CD4-positive, alpha-beta T cell treated with Interleukin-21 for 1 hour (primary cell): Measurements from ENCODE around the gene BTN1A1.
"Not testable (repeated sequence)": the region's sequence is repeated elsewhere in the genome, so short reads cannot be mapped to it uniquely, and the experiment has no call there.

Experiments used
- DNase-seq: peaks from one replicate; pipeline ENCODE4 v3.0.0-alpha.2; 2020

The BTN1A1 gene

DNA sequence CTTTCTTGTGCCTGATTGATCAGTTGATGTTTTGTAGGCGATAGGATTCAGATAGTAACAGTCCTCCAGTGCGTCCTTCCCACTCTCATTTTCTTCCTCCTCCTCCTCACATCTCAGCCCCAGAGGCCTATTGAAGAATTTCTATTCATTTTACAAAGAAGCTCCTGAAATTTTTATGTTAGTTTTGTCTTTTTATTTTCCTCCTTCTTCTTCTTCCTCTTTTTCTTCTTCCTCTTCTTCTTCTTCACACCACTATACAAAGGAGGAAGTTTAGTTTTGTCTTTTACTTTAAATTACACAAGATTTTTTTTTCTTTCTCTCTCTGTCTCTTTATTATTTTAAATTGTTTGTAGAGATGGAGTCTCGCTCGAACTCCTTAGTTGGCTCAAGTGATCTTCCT, 23.2 kb upstream of the BTN1A1 start:
- DNase-seq, result no peak

DNA sequence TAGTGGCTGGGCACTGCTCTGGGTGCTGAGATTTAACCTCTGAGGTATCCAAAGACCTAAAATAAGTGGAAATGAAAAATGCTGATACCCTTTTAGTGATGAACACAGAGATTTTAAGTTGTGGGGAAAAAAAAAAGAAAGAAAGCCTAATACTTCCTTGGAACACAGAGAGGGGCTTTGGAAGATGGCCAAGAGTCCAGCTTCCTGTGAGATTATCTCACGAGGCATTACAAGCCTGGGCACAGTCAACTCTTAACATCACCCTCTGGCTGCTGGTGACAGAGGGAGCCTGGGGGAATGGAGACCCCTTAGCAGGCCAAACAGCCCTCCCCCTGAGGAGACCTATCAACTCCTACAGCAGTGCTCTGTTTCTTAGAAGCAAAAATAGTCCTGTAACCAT, 22.7 kb upstream of the BTN1A1 start:
- no peak for DNase-seq

DNA sequence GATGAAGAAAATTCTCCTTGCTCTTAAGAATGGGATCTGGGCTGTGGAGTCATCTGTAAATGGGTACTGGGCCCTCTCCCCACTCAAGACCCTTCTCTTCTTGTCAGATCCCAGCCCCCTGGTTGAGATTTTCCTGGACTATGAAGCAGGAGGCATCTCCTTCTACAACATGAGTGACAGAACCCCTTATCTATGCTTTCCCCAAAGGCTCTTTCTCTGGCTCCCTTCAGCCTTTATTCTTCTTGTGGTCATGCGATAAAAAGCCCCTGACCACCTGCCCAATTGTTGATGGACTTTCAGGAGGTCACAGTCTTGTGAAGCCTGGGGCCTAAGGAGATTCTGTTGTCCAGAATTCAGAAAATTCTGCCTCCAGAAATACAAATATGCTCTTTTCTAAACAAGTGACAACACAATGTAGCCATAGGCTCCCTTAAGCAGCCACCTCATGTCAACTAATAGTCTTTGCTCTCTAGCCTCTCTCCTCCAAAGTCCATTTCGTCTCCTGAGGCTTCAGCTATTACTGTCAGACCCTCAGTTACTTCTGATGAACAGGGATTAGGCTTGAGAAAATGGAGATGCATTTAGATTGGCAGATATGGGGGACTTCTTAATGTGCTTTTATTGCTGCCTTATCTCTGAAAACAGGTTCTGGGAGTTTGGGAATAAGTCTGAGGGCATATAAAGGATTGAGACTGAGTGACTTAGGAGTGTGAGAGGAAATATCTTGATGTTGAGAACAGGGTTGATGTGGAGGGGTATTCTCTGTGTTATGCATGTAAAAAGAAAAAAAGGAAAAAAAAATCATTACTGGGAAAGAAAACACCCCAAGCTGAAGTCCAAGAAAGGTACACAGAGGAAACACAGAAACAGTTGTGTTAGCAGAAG, 21.8 kb upstream of the BTN1A1 start:
- DNase-seq, result no peak

DNA sequence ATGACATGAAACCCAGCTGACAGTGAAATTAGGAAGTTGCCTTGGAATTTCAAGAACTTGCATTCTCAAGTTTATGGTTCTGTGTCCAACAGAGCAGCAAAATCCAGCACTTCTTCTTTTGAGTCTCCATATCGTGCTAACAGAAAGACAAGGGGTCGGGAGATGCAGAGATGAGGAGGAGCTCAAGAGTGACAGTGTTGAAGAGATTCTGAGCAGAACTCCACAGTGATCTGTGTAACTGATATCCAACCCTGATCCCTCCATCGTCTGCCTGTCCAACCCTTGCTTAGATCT, 21.2 kb upstream of the BTN1A1 start:
- DNase-seq, result no peak

DNA sequence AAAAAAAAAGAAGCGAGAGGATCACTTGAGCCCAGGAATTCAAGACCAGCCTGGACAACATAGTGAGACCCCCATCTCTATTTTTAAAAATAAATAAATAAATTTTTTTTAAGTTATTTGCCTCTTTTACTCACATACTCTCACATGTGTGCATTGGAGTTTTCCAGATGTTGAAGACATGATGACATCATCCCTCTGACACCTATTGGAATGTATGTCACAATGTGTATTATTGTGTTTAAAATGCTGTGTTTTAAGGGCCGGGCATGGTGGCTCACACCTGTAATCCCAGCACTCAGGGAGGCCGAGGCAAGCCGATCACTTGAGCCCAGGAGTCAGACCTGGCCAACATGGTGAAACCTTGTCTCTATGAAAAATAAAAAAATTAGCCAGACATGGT, 17.8 kb upstream of the BTN1A1 start:
- DNase-seq, result no peak

DNA sequence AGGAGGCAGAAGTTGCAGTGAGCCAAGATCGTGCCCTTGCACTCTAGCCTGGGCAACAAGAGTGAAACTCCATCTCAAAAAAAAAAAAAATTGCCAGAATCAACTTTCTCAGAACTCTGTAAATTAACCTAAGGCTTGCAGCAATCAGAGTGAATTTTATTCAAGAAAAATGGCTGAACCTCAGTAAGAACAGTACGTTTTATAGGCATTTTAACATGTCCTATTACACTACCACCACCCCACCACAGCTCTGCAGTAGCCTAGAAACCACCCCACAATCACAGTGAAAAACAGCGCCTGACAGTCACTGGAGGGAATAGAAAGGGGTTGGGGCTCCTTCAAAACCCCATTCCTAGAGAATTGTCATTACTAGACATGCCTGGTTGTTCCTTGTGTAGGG, 16.4 kb upstream of the BTN1A1 start:
- no peak for DNase-seq

DNA sequence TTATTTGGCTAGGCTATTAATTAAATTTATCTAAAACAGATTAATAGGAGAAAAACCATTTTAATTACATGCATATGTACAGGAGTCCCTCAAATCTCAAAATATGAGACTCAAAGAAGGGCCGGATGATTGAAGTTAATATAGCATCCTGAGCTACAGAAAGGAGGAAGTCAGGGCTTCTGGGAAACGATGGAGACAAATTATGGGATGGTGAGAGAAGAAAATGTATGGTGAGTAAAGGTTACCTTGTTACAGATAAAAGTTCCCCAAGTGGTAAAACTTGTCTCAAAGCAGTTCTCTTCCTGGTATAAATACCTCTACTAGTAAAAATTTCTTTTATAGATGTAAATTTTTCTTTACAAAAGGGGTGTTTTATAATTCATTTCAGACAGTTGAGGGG, 15.9 kb upstream of the BTN1A1 start:
- no peak for DNase-seq

DNA sequence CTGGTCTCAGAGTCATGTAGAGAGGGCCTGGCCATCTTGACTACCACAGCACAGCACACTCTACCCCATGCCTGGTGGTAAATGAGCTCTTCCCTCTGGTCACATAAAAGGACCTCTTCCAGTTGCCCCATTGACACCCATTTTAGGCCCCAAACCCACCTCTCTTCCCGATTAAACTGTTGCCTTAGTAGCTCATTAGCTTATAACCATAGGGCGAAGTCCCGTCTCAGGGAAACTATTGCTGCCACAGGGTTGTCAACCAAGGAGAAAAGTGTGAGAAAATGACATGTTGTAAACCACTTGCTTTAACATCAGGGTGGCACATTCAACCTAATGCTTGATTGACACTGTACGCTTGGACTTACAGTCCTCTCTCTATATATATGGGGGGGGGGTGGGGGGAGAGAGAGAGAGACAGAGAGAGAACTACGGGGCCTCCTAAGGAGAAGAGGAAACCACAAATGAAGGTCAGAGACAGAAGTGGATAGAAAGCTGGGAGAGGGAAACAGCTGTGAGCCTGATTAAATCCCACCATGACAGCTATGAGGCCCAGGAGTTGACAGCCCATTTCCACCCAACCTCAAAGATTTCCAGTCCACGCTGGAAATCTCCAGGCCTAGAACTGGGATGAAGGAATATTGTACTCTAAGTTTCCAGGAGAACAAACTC, 14.9 kb upstream of the BTN1A1 start:
- no peak for DNase-seq

DNA sequence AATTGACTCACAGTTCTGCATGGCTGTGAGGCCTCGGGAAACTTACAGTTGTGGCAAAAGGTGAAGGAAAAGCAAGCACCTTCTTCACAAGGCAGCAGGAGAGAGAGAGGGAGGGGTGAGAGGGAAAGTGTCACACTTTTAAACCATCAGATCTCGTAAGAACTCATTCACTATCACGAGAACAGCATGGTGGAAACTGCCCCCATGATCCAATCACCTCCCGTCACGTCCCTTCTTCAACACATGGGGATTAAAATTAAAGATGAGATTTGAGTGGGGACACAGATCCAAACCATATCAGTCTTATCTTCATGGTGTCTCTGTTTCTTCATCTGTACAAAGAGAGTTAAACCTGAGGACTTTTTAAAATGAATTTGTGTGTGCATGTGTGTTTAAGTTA, 13.7 kb upstream of the BTN1A1 start:
- no peak for DNase-seq

DNA sequence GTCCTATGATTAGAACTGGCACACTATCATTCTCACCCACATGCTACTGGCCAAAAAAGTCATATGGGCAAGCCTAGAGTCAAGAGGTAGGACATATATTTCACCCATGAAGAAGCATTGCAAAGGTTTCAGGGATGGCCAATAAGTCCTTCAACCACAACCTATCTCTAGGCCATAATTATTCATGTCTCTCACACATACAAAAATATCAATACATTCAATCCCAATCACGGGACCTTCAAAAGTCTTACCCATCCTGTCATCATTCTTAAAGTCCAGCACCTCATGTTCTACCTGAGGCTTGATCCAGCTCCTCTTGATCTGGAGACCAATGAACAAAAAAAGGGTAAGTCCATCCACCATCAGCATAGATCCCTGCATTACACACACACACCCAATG, 12.6 kb upstream of the BTN1A1 start:
- no peak for DNase-seq

DNA sequence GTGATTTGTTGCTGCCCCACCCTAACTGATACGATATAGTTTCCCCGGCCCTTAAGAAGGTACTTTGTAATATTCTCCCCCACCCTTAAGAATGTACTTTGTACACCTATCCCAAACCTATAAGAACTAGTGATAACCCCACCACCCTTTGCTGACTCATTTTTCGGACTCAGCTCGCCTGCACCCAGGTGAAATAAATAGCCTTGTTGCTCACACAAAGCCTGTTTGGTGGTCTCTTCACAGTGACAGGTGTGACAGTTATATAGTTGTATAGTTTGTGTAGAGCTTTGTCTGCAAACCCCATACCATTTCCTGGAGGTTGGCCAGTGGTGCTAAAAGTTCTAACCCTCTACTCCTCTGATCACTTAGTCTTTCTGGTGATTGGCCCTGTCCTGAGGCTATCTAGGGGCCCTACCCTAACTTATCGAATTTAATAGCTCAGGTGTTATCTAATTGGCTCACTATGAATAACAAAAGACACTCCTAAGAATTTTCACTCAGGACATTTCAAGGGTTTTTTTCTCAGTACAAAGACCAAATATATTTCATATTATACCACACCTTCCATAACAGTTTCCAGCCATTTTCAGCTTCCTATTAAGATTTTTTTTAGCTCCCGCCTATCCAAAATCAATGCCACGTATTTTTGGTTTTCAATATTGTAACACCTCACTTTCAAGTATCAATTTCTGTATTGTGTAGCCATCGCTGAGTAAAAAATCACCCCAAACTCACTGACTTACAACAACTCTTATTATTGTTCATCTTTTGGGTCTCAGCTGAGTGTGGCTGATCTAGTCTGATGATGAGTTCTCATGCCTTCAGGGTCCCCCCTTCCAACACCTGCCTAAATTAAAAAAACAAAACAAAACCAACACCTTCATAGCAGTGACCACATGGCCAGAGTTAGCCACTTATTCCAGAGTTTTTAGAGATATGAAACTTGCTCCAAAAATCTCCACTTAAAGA, 9.8 kb upstream of the BTN1A1 start:
- no peak for DNase-seq

DNA sequence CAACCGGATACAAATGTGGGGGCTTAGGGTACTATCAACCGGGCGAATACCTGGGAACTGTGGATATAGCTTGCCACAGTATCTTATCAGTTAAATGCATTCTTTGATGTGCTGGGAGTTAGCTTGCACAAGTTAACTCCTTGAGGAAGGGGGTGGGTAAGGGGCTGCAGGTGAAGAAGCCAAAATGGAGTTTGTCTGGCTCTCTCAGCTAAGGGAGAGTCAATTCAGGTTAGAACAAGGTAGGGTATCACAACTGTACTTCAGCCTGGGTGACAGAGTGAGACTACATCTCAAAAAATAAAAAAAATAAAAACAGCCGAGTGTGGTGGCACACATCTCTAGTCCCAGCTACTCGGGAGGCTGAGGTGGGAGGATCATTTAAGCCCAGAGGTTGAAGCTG, 8.5 kb upstream of the BTN1A1 start:
- no peak for DNase-seq

DNA sequence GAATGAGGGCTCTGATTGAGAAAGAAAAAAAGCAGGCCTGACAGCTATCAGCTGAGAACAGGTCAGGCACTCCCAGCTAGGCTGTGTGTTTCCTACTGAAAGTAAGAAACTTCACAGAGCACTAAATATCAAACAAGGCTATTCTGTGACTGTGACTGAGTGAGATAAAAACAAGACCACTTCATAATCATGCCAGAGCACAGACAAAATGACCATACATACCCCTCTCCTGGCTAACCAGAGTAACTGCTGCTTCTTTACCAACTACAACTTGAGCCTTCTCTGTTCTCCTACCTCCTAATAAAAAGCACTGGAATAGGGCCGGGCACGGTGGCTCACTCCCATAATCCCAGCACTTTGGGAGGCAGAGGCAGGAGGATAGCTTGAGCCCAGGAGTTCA, 6.8 kb upstream of the BTN1A1 start:
- peak; percentile 21 for DNase-seq

DNA sequence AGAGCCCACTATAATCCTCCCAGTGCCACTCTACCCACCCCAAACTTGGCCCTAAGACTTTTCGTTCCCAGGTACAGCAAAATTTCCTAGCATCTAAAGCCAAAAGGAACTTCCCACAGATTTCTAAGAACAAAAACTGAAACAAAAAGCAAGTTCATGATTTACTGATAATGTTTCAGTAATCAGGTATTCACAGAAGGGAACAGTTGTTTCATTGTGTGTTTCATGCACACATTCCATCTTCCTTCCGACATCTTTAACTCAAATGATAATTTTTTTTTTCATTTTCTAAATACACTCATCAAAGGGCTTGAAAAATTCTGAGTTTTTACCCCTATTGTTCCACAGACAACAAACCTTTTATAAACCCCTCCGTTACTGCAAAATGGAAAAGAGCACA, 6.0 kb upstream of the BTN1A1 start:
- DNase-seq, result no peak

DNA sequence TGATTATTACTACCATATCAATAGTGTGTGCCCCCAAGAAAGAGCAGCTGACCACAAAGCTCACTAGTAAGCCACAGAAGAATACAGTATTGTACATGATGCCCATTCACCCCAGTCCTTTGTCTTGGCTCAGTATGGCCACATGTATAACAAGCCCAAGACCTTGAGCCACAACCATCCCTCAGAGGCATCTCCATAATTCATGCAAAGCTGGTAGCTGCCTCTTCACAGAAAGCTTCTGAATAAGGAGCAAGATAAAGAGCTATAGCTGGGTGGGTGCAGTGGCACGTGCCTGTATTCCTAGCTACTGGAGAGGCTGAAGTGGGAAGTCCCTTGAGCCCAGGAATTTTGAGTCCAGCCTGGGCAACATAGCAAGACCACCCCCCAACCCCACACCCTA, 4.8 kb upstream of the BTN1A1 start:
- DNase-seq, result no peak

DNA sequence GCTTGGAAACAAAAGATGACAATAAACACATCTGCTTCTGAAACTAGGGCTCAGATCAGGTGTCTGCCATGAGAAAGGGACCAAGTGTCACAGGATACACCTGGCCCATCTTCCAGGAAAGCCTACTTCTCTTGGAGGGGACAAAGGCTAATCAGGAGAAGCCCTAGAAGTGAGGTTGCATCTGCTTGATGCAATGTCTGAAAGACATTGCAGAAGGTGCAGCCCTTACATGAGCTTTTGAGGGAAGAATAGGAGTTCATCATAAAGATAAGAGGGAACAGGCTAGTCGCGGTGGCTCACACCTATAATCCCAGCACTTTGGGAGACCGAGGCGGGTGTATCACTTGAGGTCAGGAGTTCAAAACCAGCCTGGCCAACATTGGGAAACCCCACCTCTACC, 2.5 kb upstream of the BTN1A1 start:
- DNase-seq, result no peak

DNA sequence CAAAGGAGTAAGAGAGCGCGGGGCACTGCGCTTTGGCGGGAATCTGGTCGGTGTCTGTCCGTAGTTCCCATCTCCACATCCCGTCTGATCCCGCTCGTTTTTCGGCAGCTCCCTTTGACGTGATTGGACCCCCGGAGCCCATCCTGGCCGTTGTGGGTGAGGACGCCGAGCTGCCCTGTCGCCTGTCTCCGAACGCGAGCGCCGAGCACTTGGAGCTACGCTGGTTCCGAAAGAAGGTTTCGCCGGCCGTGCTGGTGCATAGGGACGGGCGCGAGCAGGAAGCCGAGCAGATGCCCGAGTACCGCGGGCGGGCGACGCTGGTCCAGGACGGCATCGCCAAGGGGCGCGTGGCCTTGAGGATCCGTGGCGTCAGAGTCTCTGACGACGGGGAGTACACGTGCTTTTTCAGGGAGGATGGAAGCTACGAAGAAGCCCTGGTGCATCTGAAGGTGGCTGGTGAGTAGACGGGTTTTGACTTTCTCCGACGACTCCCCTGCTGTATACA, 1.4 kb downstream of the BTN1A1 start:
- peak; percentile 40 for DNase-seq

DNA sequence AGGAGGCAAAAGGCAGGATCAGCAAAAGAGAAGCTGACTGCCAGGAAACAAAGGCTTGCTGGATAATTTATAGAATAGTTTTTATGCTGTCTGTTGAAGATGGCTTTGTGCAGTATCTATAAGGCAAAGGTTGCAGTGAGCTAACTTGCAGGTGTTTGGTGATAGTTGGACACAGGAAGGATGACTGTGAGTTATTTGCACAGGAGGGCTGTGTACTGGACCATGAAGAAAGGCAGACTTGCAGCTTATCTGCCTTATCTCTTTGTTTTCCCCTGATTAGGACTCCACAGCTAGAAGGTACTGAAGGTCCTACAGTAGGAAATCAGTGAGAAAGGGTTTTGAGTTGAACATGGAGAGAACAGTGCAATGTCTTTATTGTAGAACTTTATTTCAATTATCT, 2.1 kb downstream of the BTN1A1 start:
- DNase-seq, result no peak

DNA sequence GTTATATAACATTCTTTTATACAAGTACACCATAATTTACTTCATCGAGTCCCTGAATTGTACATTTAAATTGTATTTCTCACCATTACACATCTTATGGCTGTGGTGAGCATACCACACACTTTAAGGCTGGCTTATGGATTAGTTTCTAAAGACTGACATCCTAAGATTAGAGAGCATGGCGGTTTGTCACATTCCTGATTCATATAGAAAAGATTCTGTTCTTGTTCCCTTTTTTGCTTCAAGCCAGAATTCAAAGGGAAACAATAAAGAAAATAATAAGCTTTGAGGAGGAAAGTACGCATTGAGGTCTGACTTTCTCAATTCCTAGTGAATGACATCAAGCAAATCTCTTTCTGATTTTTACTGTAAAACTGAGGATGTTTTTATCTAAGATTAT, 2.5 kb downstream of the BTN1A1 start:
- no peak for DNase-seq

DNA sequence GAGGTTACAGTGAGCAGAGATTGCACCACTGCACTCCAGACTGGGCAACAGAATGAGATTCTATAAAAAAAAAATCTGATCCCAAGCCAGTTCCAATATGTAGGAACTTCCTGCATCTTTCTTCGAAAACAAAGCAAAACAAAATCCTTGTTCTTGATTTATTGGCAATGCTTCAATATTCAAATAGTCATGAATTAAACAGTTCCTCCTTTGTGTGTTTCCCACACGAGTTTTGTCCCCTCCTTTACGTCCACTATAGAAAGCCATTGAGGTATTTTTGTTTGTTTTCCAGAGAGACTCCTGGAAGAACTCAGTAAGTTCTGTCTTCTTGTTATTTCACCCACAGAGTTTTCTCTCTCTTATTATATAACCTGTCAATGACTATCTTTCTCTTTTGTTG, 7.6 kb downstream of the BTN1A1 start:
- DNase-seq, result no peak

DNA sequence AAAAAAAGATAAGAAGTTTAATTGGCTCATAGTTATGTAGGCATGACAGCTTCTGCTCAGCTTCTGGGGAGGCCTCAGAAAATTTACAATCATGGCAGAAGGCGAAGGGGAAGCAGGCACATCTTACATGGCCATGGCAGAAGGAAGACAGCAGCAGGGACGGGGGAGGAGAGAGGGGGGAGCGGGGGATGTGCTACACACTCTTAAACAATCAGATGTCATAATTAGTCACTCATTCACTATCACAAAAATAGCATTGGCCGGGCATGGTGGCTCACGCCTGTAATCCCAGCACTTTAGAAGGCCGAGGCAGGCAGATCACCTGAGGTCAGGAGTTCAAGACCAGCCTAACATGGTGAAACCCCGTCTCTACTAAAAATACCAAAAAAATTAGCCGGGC, 10.9 kb downstream of the BTN1A1 start:
- not testable (repeated sequence) for DNase-seq

DNA sequence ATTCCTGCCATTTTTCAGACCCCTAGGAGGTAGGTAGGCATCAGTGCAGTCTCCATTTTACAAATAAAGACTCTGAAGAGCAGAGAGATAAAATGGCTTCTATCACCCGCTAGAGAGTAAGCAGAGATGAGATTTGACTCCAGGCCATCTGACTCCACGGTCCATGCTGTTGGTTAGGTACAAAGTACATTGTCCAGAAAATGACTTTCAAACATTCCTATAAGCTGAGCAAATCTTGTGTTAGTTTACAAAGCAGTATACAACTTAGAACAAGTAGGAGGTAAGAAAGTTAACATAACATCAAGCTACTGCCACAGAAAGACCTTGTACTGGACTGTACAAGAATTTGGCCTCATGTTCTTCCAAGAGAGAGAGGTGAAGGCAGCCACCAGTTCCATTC, 14.9 kb downstream of the BTN1A1 start:
- no peak for DNase-seq
